NK-92 treated with Interleukin-12 subunit alpha and Interleukin-12 subunit beta, amount 100 ng/mL, for 24 hours (cell line): Measurements from ENCODE around the gene PDXDC1.
A peak's percentile ranks its signal among the peaks of the same experiment; 100 is the strongest.
"Not testable (repeated sequence)": the region's sequence is repeated elsewhere in the genome, so short reads cannot be mapped to it uniquely, and the experiment has no call there.

Source experiments
- DNase-seq: peaks from one replicate; lab custom pipeline; 2025; lab: John Stamatoyannopoulos, UW

Gene PDXDC1

DNA sequence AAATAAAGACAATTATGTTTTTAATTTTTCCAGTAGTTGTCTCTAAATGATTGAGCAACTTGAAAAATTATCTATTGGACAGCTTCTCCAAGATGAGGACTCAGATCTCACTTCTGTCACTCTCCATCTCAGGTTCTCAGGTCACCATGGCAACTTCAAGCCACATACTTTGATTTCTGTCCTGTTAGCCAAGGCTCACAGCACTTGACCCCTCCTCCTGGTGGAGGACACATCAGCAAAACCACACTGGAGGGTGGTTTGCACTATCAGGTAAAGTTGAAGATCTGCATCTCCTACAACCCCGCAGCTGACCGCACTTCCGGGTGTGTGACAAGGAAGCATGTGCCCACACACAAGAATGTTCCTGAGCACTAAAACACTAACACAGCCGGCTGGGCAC lies 91.1 kb downstream of the PDXDC1 start:
- DNase-seq = not testable (repeated sequence)

DNA sequence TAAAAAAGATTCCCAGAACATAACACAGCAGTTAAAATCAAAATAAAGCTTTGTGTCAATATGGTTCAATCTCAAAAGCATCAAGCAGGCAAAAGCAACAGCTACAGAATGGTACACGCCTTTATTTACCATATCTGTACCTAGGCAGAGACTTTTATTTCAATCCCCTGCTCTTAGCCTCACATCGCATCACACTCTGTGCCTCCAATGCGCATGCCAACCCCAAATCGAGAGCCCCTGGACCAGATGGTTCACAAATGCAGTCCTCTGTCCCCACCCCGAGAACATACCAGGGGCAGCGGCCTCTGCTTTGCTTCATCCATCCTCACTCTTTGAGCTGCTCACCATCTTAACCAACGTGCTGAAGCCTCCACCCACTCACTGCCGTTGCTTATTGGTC lies 91.9 kb downstream of the PDXDC1 start:
- not testable (repeated sequence) for DNase-seq

DNA sequence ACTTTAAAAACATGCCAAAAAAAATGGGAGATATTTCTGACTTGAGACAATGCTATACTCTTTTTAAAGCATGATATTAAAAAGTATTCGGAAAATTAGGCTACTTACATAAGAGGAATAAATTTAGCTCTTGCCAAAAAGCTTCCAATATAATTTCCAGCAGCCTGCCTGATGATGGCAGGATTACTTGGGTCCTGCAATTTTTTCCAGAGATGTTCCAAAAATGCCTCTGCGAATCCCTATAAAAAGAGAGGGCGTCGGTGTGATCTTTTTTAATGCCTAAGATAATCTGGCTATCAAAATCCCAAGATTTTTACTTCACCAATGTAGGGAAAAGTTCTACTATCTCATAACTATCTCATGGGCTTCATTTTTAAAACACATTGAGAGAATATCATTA lies 96.2 kb downstream of the PDXDC1 start:
- DNase-seq = not testable (repeated sequence)

DNA sequence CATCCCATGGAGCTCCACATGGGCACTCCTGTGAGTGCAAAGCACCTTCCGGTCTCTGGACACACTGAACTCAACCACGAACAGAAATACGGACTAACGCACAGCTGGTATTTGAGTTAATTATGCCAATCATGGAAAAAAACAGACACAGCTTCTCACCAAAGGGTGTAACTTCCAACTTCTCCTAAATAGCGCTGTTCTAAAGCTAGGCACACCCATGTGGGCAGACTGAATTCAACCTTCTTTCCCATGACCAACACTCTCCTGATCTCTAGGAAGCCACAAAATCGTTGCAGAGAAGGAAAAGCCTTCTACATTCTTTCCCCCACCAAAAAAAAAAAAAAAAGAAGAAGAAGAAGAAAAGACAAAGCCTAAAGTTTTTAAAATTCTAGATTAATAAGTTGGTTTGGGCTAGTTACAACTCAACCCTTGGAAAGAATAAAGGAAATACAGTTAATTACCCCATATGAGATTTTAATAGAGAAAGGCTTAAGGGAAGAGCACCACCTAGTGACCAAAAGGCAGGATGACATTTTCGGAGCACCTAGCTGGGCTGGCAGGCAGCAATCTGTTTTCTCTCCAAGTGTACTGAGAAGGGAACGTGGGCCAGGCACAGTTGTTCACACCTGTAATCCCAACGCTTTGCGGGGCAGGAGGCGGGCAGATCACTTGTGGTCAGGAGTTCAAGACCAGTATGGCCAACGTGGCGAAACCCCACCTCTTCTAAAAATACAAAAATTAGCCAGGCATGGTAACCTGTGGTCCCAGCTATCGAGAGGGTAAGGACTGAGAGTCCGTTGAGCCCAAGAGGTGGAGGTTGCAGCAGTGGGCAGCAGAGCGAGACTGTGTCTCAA lies 97.3 kb downstream of the PDXDC1 start:
- DNase-seq = not testable (repeated sequence)

DNA sequence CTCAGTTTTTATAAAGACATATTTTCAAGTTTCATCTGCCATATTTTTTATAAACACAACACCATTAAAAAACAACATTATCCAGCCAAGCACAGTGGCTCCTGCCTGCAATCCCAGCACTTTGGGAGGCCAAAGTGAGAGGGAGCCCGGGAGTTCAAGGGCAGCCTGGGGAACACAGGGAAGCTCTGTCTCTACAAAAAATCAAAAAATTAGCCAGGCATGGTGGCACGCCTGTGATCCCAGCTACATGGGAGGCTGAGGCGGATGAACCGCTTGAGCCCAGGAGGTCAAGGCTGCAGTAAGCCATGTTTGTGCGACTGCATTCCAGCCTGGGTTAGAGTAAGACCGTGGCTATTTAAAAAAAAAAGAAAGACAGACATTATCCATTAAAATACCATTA lies 98.3 kb downstream of the PDXDC1 start:
- no peak for DNase-seq

DNA sequence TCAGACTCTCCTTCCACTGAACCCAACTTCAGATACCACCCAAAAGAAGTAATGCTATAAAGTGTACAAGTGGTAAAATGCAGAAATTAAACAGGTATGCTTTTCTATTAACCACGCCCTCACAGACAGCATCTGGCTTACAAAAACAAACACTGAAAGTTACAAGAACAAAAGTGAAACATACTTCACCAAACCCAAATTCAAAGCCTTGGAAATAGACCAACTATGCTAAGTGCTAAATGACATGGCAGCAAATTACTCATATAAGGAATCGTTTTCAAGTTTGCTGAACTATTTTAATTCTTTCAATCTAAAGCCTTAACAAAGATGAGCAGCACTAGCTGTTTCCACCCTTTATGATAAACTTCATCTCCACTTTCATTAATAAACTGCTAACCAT lies 101.3 kb downstream of the PDXDC1 start:
- DNase-seq = not testable (repeated sequence)

DNA sequence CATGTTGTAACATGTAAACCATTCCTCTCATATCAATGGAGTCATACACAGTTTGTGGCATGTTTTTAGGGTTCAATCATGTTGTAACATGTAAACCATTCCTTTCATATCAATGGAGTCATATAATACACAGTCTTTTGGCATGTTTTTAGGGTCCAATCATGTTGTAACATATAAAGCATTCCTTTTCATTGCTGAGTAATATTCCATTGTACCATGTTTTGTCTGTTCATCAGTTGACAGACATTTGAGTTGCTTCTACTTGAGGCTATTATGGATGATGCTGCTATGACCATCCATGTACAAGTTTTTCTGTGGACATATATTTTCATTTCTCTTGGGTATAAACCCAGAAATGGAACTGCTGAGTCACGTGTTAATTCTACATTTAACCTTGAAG lies 106.1 kb downstream of the PDXDC1 start:
- DNase-seq = not testable (repeated sequence)

DNA sequence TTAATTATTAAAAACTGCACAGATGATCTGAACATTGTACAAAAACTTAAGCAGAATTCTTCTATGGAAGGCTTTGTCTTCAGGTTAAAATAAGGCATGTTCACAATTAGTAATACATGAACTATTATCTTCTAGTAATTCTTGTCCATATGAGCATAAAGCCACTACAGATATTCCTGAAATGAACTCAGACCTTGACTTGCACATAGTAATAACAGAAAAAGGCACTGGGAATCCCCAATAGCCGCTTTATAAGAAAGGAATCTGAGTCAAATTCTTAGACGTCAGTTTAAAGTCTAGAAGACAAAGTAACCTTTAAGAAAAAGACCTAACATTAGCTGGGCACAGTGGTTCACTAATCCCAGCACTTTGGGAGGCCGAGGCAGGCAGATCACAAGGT lies 108.0 kb downstream of the PDXDC1 start:
- not testable (repeated sequence) for DNase-seq

DNA sequence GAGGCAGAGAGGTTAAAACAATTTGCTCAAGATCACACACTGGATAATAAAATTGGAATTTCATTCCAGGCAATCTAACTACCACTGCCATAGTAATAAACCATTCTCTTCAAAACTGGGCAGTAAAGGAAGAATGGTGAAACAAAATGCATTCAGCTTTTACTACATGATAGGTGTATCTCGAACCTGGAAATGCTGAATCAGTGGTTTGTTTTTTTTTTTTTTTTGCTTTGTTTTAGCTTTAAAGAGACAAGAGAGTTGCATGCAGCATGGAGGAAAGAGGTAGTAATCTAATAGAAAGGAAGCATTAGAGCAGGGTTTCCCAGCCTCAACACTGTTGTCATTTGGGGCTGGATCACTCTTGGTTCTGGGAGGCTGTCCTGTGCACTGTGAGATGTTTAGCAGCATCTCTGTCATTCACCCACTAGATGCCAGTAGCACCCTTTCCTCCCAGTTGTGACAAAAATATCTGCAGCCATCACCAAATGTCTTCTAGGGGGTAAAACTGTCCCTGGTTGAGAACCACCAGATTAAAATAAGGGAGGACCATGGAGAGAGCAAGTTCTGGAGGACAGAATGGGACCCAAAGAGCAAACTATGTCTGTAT lies 115.9 kb downstream of the PDXDC1 start:
- DNase-seq = not testable (repeated sequence)

DNA sequence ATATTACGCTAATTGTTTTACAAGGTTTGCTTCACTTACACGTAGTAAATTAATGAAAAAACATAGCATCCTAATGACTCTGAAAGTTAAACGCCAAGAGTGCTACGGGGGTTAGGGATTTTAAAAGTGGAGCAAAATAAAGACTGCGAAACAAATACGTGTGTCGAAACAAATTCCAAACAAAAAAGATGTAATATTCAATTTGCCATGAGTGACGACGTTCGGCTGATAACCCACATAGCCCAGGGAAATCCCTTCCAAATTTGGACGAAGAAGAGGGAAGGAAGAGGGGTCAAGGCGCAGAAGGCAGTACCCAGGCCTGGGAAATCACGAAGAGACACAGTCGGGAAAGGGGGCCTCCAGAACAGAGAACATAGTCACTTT lies 118.7 kb downstream of the PDXDC1 start:
- DNase-seq = not testable (repeated sequence)

DNA sequence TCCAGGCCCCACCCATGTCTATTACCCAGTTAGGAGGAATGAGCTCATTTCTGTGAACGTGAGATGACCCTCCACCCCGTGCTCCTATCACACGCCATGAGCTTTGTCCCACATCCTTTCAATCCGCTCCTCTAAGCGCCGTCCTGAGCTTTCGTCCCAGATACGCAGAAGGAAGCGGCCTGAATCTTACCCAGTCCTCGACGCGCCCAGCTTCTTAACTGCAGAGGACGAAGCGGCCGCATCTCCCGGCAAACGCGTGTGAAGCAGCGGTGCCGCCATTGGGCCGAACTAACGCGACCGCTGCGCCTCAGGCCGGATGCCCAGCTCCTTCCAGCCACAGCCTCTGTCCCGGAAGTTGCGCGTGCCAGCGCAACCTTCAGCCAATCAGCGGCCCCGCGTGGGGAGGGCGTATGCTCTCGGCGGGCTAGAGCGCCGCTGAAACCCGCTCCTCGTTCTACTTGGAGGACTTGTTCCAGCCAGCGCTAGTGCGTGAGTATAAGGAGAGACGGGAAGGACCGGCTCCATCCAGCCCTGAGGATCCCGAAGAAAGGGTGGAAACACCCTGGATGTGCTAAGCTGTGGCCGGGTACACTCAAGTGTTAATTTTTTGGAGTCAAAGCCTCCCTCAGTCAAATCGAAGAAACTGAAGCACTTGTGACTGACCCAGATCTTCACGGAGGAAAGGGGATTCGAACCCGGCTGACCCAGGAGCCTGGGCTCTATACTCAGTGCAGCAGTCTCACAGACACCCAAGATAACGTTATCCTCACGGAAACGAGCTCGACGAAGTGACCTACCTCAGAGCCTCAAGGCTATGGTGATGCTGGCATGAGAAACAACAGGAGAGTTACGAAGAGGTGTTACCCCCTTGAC lies 119.4 kb downstream of the PDXDC1 start, which contains the start of gene RRN3:
TSS of gene RRN3 (minus strand) at position 318 of the 873 bp plus-strand sequence. CDS start at position 279, 39 bp downstream.
- peak; percentile 71 for DNase-seq

DNA sequence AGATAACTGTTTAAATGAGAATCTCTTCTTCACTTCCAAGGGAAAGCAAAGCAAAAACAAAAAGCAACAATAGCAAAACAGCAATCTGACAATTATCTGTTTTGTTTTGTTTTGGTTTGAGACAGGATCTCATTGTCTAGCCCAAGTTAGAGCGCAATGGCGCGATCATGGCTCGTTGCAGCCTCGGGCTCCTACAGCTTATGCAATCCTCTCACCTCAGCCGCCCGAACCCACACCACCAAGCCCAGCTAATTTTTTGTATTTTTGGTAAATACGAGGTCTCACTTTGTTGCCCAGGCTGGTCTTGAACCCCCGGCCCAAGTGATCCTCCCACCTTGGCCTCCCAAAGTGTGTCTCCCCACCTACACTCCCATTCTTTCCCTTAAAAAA lies 121.8 kb downstream of the PDXDC1 start:
- not testable (repeated sequence) for DNase-seq

DNA sequence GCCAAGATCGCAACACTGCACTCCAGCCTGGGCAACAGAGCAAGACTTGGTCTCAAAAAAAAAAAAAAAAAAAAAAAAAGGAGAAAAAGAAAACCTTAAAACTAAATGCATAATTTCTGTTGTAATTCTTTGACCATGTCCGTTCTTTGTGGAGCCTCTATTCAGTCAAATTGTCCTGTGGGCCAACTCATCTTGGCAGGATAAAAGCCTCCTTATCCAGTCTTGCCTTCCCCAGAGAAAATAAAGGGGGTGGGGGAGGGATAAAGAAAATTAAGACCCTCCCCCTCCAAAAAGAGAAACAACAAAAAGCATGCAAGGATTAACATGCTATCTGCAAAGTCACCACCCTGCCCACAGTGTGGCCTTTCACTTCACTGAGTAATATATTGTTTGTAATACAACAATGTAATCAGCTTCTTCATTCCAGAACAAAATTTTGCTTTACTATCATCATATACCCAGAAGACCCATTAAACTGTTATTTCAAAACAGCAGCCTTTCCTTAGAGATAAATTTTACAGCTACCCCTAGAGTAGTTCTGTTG lies 124.6 kb downstream of the PDXDC1 start:
- DNase-seq = not testable (repeated sequence)

DNA sequence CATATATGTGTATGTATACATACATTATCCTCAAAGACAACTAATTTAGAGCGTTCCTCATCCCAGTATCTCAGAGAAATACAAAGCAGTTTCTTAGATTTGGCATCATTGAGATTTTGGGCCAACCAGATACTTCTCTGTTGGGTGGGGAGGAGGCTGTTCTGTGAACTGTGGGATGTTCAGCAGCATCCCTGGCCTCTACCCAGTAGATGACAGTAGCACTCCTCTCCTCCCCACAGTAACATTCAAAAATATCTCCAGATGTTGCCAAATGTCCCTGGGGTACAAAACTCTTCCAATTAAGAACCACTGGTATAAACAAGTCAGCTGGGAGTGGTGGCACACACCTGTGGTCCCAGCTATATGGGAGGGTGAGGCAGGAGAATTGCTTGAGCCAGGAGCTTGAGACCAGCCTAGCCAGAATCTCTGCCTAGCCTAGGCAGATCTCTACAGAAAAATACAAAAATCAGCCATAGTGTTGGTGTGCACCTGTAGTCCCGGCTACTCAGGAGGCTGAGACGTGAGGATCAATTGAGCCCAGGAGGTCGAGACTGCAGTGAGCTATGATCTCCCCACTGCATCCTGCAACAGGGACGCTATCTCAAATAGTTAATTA lies 125.7 kb downstream of the PDXDC1 start:
- DNase-seq = not testable (repeated sequence)

DNA sequence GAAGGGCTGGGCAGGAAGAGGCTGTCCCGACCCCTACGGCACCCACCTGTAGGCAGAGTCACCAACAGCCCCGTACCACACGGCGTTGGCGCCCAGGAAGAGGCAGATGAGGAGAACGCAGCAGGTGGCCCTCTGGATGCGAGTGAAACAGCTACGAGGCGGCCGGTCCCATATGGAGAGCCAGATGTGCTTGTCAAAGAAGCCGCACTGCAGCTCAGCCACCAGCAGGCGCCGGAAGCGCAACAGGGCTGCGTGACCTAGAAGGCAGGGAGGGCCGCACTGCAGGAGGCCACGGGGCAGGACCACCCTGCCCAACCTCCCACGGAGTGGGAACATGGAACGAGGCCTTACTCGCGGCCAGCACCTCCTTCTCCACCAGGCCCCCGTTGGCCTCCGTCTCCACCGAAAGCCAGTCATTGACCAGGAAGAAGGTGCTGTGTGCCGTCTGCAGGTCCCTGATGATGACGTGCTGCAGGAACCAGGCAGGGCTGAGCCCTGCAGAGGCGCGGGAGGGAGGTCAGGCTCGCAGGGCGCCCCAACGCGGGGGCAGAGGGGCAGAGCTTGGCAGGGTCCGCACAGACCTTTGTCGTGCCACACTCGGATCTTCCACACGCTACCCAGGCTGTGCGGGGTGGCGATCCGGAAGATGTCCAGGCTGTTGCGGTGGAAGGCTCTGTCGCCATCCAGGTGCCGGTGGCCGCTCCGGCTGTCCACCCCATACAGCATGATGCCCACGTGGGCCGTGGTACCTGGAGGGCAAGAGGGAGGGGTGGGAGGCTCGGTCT lies 153.0 kb downstream of the PDXDC1 start:
- DNase-seq = not testable (repeated sequence)

DNA sequence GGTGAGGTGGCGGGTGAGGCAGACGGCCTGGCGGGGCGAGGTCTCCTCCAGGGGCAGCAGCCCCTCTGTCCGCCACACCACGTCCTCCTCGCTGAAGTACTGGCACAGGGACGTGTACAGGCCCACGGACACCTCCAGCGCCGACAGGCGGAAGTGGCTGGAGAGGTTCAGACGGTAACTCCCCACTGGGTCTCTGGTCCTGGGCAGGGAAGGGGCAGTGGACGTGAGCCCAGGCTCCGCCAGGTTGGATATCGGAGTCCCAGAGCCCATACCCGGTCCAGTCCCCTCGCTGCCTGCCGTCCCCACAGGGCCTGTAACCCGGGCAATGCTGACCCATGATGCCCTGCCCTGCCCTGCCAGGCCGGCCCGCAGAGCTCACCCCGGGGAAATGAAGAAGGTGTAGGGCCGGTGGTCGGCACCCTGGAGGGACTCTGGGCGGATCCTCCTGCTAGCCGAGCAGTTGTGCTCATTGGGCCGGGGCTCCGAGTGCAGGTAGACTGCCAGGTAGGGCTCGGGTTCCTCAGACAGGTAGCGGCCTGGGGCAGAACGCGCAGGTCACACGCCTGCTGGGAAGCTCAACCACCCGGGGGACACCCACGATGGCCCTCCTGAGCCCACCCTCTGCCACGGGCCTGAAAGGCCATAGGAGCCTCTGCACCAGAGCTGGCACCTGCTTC lies 155.6 kb downstream of the PDXDC1 start:
- not testable (repeated sequence) for DNase-seq

DNA sequence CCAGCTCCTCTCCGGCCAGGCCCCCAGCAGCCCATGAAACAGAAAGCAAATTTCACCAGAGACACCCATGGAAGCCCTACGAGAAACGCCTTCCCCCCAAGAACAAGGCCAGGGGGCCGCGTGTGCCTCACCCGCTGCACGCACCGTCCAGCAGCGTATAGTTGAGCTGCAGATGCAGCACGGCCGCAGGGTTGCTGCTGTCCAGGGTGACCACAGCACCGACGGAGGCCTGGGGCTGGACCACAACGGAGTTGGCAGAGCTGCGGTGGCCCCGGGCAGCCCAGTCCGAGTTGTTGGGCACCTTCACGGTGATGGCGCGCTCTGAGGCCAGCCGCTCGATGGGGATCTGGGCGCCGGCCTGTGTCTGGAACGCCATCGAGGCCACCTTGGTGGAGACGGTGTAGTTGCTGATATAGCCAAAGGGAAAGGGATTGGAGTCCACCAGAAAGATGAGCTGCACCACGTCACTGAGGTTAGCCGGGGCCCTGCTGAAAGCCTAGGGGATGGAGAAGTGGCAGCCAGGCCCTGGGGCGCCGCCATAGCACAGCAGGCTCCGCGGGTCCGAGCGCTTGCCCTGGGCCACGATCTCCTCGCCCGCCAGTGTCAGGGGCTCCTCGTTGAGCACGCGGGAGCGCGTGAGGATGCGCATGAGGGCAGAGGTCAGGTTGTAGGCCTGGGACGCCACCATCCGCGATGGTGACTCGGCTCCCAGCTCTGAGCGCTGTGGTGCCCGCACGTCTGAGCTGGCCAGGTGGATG lies 156.3 kb downstream of the PDXDC1 start:
- not testable (repeated sequence) for DNase-seq

DNA sequence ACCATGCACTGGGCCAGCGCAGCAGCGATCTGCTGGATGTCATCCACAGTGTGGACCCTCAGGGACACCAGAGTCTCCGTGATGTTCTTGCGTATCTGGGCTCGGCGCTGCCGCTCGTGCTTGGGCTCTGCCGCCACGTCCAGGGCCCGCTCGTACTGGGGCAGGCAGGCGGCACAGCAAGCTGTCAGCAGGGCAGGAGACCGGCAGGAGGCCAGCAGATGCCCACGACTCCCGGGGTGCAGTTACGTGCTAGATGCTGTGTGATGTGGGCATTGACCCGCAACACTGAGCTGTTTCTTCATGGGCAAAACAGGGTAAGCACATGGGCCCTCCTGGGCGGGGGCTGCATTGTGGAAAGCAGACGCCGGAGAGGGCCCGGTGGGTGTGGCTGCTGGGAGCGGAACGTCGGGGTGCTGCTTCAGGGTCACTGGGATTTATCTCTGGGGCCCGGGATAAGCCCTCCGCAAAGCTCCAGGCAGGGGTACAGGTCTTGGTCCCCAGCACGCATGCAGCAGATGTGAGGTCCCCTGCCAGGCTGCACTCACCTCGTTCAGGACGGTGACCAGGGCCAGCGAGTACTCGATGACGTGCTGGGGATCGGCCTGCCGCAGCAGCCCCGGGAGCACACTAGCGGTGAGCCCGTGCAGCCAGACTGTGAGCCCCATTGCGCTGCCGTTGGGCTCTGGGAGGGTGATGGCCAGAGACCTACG lies 158.0 kb downstream of the PDXDC1 start:
- not testable (repeated sequence) for DNase-seq

DNA sequence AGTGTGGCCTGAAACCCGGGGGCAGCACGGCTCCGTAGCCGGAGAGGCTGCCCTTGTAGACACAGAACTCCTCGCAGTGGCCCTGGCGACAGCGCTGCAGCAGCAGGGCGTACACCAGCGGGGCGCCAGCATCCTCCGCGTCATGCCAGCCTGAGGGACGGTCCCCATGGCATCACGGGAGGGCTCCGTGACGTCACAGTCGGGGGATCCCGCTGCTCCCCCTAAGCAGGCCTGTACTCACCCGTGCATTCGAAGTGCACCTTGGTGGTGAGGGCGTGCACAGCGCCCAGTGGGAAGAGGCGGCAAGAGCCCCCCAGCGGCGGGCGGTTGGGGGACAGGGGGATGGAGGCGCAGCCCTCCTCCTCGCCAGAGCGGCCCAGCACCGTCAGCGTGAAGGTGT lies 158.7 kb downstream of the PDXDC1 start:
- not testable (repeated sequence) for DNase-seq
